Keratinocyte (primary cell): ENCODE results near the gene RAMACL. TPM values are rescaled to one million over a fixed set of nuclear protein-coding genes. Genes with fewer than 3 reads are reported as not detected.

Source experiments
- DNase-seq: peaks from one replicate; pipeline ENCODE4 v3.0.0-alpha.2; 2011; ENCODE audit warnings: low read depth, missing footprints, low spot score
- FAIRE-seq: peaks from 2 replicates; lab custom pipeline; 2011; peaks lifted over from hg19 to GRCh38; lab: Jason Lieb, UNC
- H2AFZ ChIP-seq: 2 replicates; pipeline ENCODE4 v1.6.0; 2012; ENCODE audit warnings: low read length, control low read depth, inconsistent platforms; ENCODE audit not compliant: control insufficient read depth
- H3K27ac ChIP-seq: 2 replicates; pipeline ENCODE4 v1.5.1; 2011; ENCODE audit warnings: low read length; ENCODE audit not compliant: control insufficient read depth, insufficient read depth
- H3K27me3 ChIP-seq: 3 replicates; pipeline ENCODE4 v1.6.0; 2011; ENCODE audit warnings: low read length; ENCODE audit not compliant: control insufficient read depth, insufficient read depth; ENCODE audit errors: extremely low read depth
- H3K36me3 ChIP-seq, 2 experiments: 2 replicates in 1 of 2; 3 replicates in 1 of 2; pipeline ENCODE4 v1.5.1; 2011; ENCODE audit warnings: low read length in 2 of 2, mild to moderate bottlenecking in 1 of 2; ENCODE audit not compliant: control insufficient read depth in 2 of 2, insufficient read depth in 2 of 2; ENCODE audit errors: extremely low read depth in 1 of 2
- H3K4me1 ChIP-seq: 3 replicates; pipeline ENCODE4 v1.5.1; 2011; ENCODE audit warnings: low read length; ENCODE audit not compliant: control insufficient read depth, insufficient read depth; ENCODE audit errors: extremely low read depth
- H3K4me2 ChIP-seq: 3 replicates; pipeline ENCODE4 v1.6.0; 2011; ENCODE audit warnings: low read depth, low read length; ENCODE audit not compliant: control insufficient read depth, insufficient read depth; ENCODE audit errors: extremely low read depth
- H3K4me3 ChIP-seq, 3 experiments: fragments of 200-600 bp in 1 of 3; sonication (generic) in 1 of 3; 2 replicates in 2 of 3; 3 replicates in 1 of 3; pipeline ENCODE4 v1.5.1; 2011 to 2016; ENCODE audit warnings: low read length in 3 of 3, mild to moderate bottlenecking in 3 of 3, control low read depth in 2 of 3, inconsistent platforms in 1 of 3, low read depth in 1 of 3, mixed read lengths in 1 of 3, mixed run types in 1 of 3, moderate library complexity in 1 of 3; ENCODE audit not compliant: control insufficient read depth in 2 of 3, insufficient read depth in 2 of 3; ENCODE audit errors: extremely low read depth in 1 of 3
- H3K79me2 ChIP-seq: 2 replicates; pipeline ENCODE4 v1.6.0; 2012; ENCODE audit warnings: low read length; ENCODE audit not compliant: control insufficient read depth, insufficient read depth
- H3K9ac ChIP-seq: 3 replicates; pipeline ENCODE4 v1.6.0; 2011; ENCODE audit warnings: low read length; ENCODE audit not compliant: control insufficient read depth, insufficient read depth; ENCODE audit errors: extremely low read depth
- H3K9me1 ChIP-seq: 3 replicates; pipeline ENCODE4 v1.6.0; 2011; ENCODE audit warnings: low read length; ENCODE audit not compliant: control insufficient read depth, insufficient read depth; ENCODE audit errors: extremely low read depth
- H3K9me3 ChIP-seq: 2 replicates; pipeline ENCODE4 v1.5.1; 2012; ENCODE audit warnings: low read depth, low read length; ENCODE audit not compliant: control insufficient read depth
- H4K20me1 ChIP-seq: 3 replicates; pipeline ENCODE4 v1.6.0; 2011; ENCODE audit warnings: low read length; ENCODE audit not compliant: control insufficient read depth, insufficient read depth; ENCODE audit errors: extremely low read depth
- CTCF ChIP-seq, 3 experiments: IDR thresholded peaks in 1 of 3; conservative IDR thresholded peaks in 1 of 3; optimal IDR thresholded peaks in 1 of 3; 2 replicates in 2 of 3; 3 replicates in 1 of 3; pipeline versions ENCODE3 to v1.5.1; 2011; ENCODE audit warnings: low read length in 3 of 3, mild to moderate bottlenecking in 3 of 3, moderate library complexity in 2 of 3, control low read depth in 1 of 3, inconsistent platforms in 1 of 3; ENCODE audit not compliant: insufficient read depth in 2 of 3; ENCODE audit errors: extremely low read depth in 1 of 3
- EZH2 ChIP-seq: IDR thresholded peaks from one replicate; pipeline ENCODE4 v1.6.1; 2012; ENCODE audit warnings: inconsistent platforms, mild to moderate bottlenecking, low read length, moderate library complexity
- dilution Hi-C: fragments of 300-500 bp; cut with MboI; formaldehyde crosslinking; loops from one replicate; pipeline ENCODE4 v1.7.0; 2020; ENCODE audit warnings: low sequenced_read_pairs; ENCODE audit not compliant: extremely low pct_ligation_motif_present
- polyA plus RNA-seq, 5 experiments: library from polyadenylated mRNA; depleted of rRNA in 3 of 5; stranded (reverse) in 3 of 5; stranded (forward) in 1 of 5; unstranded in 1 of 5; fragments of >200 nt; gene quantifications; 1 replicate in 1 of 5; 2 replicates in 3 of 5; 3 replicates in 1 of 5; pipeline versions ENCODE4 v1.2.1 to v1.2.3, GENCODE V29; 2011 to 2012; ENCODE audit warnings: missing spikeins in 2 of 5, low read depth in 1 of 5, low replicate concordance in 1 of 5

The RAMACL gene
- polyA plus RNA-seq, 1 donor (not counting 4 experiments of a cell fraction or from before 2014, with no cell fraction given): 5.3 TPM

- FAIRE-seq: no peak
- peaks cover 24% of the 10 kb centered on the region for H3K4me1 ChIP-seq
- TF ChIP-seq EZH2: no peak
- TF ChIP-seq CTCF (optimal IDR thresholded peaks at IDR 0.05 in 1 of 3, IDR thresholded peaks at IDR 0.05 in 1 of 3, conservative IDR thresholded peaks at IDR 0.05 in 1 of 3; ENCODE audit: extremely low read depth in 1 of 3, insufficient read depth in 2 of 3, low read length in 3 of 3): no peak
These were observed 21.2 kb downstream of the RAMACL start for GRCh38 chr6:166565084-166565967.

GRCh38 chr6:166563805-166564204 lies 22.7 kb downstream of the RAMACL start:
- Histone ChIP-seq H3K9me3 (no peaks in the 10 kb centered on the region), H3K9ac (no peak overlapping the region), H3K79me2 (no peaks in the 10 kb centered on the region), H3K4me3 (no peak overlapping the region), H4K20me1 (no peaks in the 10 kb centered on the region), H3K9me1 (no peaks in the 10 kb centered on the region), H3K36me3 (no peaks in the 10 kb centered on the region), H3K4me2 (no peak overlapping the region), H3K4me1 (peaks cover 24% of the 10 kb centered on the region), H3K27me3 (no peaks in the 10 kb centered on the region), H2AFZ (no peak overlapping the region), H3K27ac (no peak overlapping the region)
- FAIRE-seq (no peak), DNase-seq (no peak)
- dilution Hi-C loops: no loop called here
- TF ChIP-seq CTCF (optimal IDR thresholded peaks at IDR 0.05 in 1 of 3, IDR thresholded peaks at IDR 0.05 in 1 of 3, conservative IDR thresholded peaks at IDR 0.05 in 1 of 3; ENCODE audit: extremely low read depth in 1 of 3, insufficient read depth in 2 of 3, low read length in 3 of 3): no peak
- no peak for TF ChIP-seq EZH2

More at GRCh38 chr6:166565084-166565967, 21.2 kb downstream of the RAMACL start:
- Histone ChIP-seq H3K36me3 (no peaks in the 10 kb centered on the region), H3K4me3 (no peak overlapping the region), H4K20me1 (no peaks in the 10 kb centered on the region), H2AFZ (no peak overlapping the region), H3K27ac (no peak overlapping the region), H3K9me3 (no peaks in the 10 kb centered on the region), H3K9me1 (no peaks in the 10 kb centered on the region), H3K27me3 (no peaks in the 10 kb centered on the region), H3K79me2 (no peaks in the 10 kb centered on the region), H3K4me2 (no peak overlapping the region), H3K9ac (no peak overlapping the region)
- dilution Hi-C loops: no loop called here
- no peak for DNase-seq
